Tibial artery (tissue), 4 donors: ENCODE results near the gene C1orf198.

Source experiments
- DNase-seq, 2 donors: peaks; one replicate each; pipeline ENCODE4 v3.0.0-alpha.2; 2019
- H3K27ac ChIP-seq, 2 donors: fragments of 200-600 bp; sonication (generic) in 1 of 2; 1 replicate in 1 of 2; 2 replicates in 1 of 2; pipeline ENCODE4 v1.5.1; 2018 to 2019; ENCODE audit warnings: mild to moderate bottlenecking in 1 of 2
- H3K27me3 ChIP-seq, 2 donors: fragments of 200-600 bp; sonication (generic) in 1 of 2; one replicate each; pipeline versions ENCODE4 v1.5.1 to v1.6.0; 2016 to 2019
- H3K36me3 ChIP-seq, 3 donors: fragments of 200-600 bp; sonication (generic) in 2 of 3; one replicate each; pipeline ENCODE4 v1.5.1; 2016 to 2019; ENCODE audit warnings: mild to moderate bottlenecking in 2 of 3
- H3K4me1 ChIP-seq, 4 donors: fragments of 200-600 bp; sonication (generic) in 2 of 4; 1 replicate in 3 of 4; 2 replicates in 1 of 4; pipeline ENCODE4 v1.5.1; 2016 to 2019
- H3K4me3 ChIP-seq, 2 donors: fragments of 200-600 bp; sonication (generic) in 1 of 2; 1 replicate in 1 of 2; 2 replicates in 1 of 2; pipeline ENCODE4 v1.5.1; 2018 to 2019; ENCODE audit warnings: mild to moderate bottlenecking in 2 of 2
- H3K9me3 ChIP-seq, 3 donors: fragments of 200-600 bp; sonication (generic) in 1 of 3; one replicate each; pipeline ENCODE4 v1.5.1; 2016 to 2019
- intact Hi-C: fragments of 100-400 bp; cut with DNase I; formaldehyde crosslinking; loops from one replicate; pipeline ENCODE4 v1.15.0; 2023; ENCODE audit warnings: low total_unique reads
- TF ChIP-seq, protein P1 (sequence below), 2 experiments: fragments of 200-600 bp in 1 of 2; fragments of 450-650 bp in 1 of 2; IDR thresholded peaks; one replicate each; pipeline ENCODE4 v1.5.1; 2017 to 2019; ENCODE audit warnings: antibody characterized with exemption in 2 of 2, mild to moderate bottlenecking in 1 of 2, moderate library complexity in 1 of 2

Gene C1orf198

DNA sequence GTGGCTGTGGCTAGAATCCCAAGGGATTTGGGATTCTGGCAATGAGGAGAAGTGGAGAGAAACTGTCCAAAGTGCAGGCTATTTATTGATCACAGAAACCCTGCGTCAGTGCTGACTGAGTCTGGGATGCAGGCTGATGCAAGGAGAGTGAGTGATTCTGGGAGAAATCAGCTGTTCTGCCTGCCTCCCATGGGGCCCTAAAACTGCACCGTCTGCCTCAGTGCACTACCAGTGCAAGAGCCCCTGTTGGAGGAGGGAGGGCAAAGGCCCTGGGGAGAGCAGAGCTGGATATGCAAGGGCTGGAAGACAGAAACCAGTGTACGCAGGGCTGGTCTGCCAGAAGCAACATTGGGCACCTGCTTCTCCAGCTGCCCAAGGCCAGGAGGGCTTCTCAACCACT, 42.6 kb downstream of the C1orf198 start:
- peak; percentile 44 to 88 for DNase-seq
- no peak overlapping the region for H3K4me3 ChIP-seq
- no peaks in the 10 kb centered on the region for H3K36me3 ChIP-seq
- peak overlapping the region; percentile 87 to 88 for H3K27ac ChIP-seq
- intact Hi-C loops = no loop called here
- H3K27me3 ChIP-seq = no peaks in the 10 kb centered on the region
- peaks cover 0 to 77% (median 62%) of the 10 kb centered on the region in 4 donors for H3K4me1 ChIP-seq
- no peaks in the 10 kb centered on the region for H3K9me3 ChIP-seq
- TF ChIP-seq, protein P1, sequence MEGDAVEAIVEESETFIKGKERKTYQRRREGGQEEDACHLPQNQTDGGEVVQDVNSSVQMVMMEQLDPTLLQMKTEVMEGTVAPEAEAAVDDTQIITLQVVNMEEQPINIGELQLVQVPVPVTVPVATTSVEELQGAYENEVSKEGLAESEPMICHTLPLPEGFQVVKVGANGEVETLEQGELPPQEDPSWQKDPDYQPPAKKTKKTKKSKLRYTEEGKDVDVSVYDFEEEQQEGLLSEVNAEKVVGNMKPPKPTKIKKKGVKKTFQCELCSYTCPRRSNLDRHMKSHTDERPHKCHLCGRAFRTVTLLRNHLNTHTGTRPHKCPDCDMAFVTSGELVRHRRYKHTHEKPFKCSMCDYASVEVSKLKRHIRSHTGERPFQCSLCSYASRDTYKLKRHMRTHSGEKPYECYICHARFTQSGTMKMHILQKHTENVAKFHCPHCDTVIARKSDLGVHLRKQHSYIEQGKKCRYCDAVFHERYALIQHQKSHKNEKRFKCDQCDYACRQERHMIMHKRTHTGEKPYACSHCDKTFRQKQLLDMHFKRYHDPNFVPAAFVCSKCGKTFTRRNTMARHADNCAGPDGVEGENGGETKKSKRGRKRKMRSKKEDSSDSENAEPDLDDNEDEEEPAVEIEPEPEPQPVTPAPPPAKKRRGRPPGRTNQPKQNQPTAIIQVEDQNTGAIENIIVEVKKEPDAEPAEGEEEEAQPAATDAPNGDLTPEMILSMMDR (IDR thresholded peaks at IDR 0.05) = no peak

DNA sequence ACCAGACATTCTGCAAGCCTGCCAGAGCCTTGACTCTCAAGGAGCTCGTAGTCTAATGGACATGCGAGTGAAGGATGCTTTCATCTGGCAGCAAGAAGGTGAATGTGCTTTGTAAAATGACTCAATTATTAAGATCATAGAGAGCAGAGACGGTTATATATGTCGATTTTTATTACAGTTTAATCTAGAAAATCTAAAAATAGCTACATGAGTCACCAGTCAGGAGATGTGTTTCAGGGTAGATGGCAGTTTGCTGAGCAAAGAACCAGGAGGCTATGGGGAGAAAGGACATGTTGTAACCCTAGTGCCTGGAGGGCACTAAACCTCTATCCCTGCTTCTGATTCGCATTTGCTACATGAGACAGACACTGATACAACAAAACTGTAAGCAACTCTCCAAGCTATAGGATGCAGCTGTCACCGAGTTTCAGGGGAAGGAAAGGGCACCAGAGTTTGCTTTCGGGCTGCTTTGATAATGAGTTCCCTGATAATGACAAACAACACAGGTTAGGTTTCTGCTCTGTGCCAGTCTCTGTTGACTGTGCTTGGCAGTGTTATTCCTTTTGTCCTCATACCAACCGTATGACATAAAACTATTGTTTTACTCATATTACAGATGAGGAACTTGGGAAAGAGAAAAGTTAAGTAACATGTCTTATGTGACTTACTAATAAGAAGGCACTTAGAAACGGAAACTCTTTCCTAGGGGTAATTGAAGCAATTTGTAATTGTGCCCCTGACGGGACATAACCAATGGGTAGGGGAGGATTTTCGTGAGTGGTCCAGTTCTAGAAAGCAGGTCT, 43.2 kb downstream of the C1orf198 start:
- intact Hi-C loops = no loop called here
- DNase-seq = no peak
- H3K36me3 ChIP-seq = no peaks in the 10 kb centered on the region
- H3K27ac ChIP-seq = peak overlapping the region; percentile 87 to 88
- H3K4me1 ChIP-seq = peaks cover 0 to 77% (median 62%) of the 10 kb centered on the region in 4 donors
- H3K4me3 ChIP-seq = no peak overlapping the region
- TF ChIP-seq, protein P1 (IDR thresholded peaks at IDR 0.05) = no peak
- H3K27me3 ChIP-seq = no peaks in the 10 kb centered on the region
- no peaks in the 10 kb centered on the region for H3K9me3 ChIP-seq

DNA sequence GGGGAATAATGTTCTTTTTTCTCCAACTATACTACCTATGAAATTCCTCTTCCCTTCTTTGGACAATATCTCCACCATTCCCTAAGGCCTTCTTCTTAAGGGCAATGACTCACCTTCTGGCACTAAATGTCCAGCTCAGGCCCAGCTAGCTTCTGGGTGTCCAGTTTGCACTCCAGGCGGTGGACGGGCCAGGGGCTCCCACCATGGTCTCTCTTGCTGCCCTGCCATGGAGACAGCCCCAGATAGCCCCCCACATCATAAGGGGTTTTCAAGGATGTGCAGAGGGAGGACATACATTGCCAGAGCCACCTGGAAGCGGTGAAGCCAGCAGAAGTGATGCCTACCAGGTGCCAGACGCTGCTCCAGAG, 43.8 kb downstream of the C1orf198 start:
- intact Hi-C loops = no loop called here
- H3K9me3 ChIP-seq = no peaks in the 10 kb centered on the region
- peak overlapping the region; percentile 87 to 88 for H3K27ac ChIP-seq
- H3K27me3 ChIP-seq = no peaks in the 10 kb centered on the region
- H3K4me1 ChIP-seq = peaks cover 0 to 74% (median 61%) of the 10 kb centered on the region in 4 donors
- H3K36me3 ChIP-seq = no peaks in the 10 kb centered on the region
- peak; percentile 57 to 78 for DNase-seq
- no peak overlapping the region for H3K4me3 ChIP-seq
- TF ChIP-seq, protein P1 (IDR thresholded peaks at IDR 0.05) = no peak

DNA sequence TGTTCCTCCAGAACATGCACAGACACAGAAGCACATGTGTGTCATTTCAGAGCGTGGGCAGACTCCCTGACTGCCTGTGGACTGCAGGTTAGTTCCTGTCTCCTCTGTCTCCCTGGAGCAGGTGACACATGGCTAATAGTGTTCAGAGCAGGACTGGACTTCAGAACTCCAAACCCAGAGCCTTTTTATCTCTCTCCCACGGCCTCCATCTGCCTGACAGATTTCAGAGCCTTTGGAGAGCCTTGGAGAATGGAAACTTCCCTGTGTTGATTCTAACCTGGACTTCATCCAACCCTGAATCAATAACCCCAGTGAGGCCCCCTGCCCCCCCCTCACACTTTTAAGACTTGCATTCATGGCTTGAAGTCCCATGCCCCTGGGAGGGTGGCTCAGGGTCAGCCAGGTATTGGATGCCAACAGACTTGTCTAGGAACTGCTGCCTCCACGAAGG, 44.4 kb downstream of the C1orf198 start:
- Histone ChIP-seq H3K36me3 (no peaks in the 10 kb centered on the region), H3K4me3 (no peak overlapping the region), H3K27ac (peak overlapping the region; percentile 87 to 88), H3K9me3 (no peaks in the 10 kb centered on the region), H3K4me1 (peaks cover 0 to 72% (median 60%) of the 10 kb centered on the region in 4 donors), H3K27me3 (no peaks in the 10 kb centered on the region)
- DNase-seq = no peak
- intact Hi-C loops = no loop called here
- TF ChIP-seq, protein P1 (IDR thresholded peaks at IDR 0.05) = no peak

DNA sequence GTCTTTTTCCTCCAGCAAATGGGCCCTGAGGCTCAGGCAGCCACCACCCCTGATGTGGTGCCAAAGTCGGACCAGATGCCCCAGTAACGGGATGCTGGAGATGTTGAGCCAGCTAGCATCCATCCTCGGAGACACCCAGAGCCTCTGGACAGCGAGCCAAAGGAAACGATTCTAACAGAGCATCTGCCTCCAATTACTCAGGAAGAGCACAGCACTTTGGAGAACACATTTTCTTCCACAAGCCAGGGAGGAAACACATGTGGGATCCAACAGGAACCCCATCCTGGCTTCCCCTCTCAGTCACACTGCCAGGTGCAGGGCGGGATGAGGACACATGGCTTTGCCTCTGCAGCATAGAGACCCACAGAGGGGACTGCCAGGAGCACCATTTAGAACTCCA, 44.9 kb downstream of the C1orf198 start:
- DNase-seq = peak in 1 of 2 donors; percentile 45
- H3K9me3 ChIP-seq = no peaks in the 10 kb centered on the region
- intact Hi-C loops = no loop called here
- TF ChIP-seq, protein P1 (IDR thresholded peaks at IDR 0.05) = no peak
- H3K4me3 ChIP-seq = no peak overlapping the region
- peaks cover 0 to 67% (median 56%) of the 10 kb centered on the region in 4 donors for H3K4me1 ChIP-seq
- H3K27me3 ChIP-seq = no peaks in the 10 kb centered on the region
- peak overlapping the region; percentile 87 to 88 for H3K27ac ChIP-seq
- no peaks in the 10 kb centered on the region for H3K36me3 ChIP-seq
